HepG2 (cell line): ENCODE measurements around the gene TOPORS. TPM values are rescaled to one million over a fixed set of nuclear protein-coding genes. Genes with fewer than 3 reads are reported as not detected.

Source experiments
- GABPB1 ChIP-seq: IDR thresholded peaks from 2 replicates; pipeline ENCODE4 v1.6.1; 2016; ENCODE audit warnings: mild to moderate bottlenecking, missing genetic modification reagents, moderate library complexity, missing compliant biosample characterization
- KAT8 ChIP-seq: IDR thresholded peaks from 2 replicates; pipeline ENCODE4 v1.6.1; 2016; ENCODE audit warnings: missing genetic modification reagents, missing compliant biosample characterization
- MED1 ChIP-seq: sonication (generic); formaldehyde crosslinking; IDR thresholded peaks from 2 replicates; pipeline ENCODE4 v1.4.0; 2020; ENCODE audit warnings: missing genetic modification reagents
- NPAS2 ChIP-seq: sonication (generic); formaldehyde crosslinking; IDR thresholded peaks from 2 replicates; pipeline ENCODE4 v1.8.0; 2022; ENCODE audit warnings: mild to moderate bottlenecking, missing genetic modification reagents, borderline replicate concordance
- NR2F6 ChIP-seq, 2 experiments: IDR thresholded peaks; 2 replicates each; pipeline ENCODE4 v1.6.1; 2016; ENCODE audit warnings: antibody characterized with exemption in 1 of 2, mild to moderate bottlenecking in 1 of 2
- RBM22 ChIP-seq: fragments of 200-400 bp; formaldehyde crosslinking; optimal IDR thresholded peaks from 2 replicates; pipeline ENCODE3; 2017; ENCODE audit warnings: mild to moderate bottlenecking, low read length, moderate library complexity
- ZNF30 ChIP-seq: sonication (generic); formaldehyde crosslinking; IDR thresholded peaks from 2 replicates; pipeline ENCODE4 v1.5.0; 2020; ENCODE audit warnings: mild to moderate bottlenecking, missing genetic modification reagents
- ZNF530 ChIP-seq: sonication (generic); formaldehyde crosslinking; IDR thresholded peaks from 2 replicates; pipeline ENCODE4 v1.5.0; 2020; ENCODE audit warnings: low read depth, mild to moderate bottlenecking, missing genetic modification reagents
- ZNF557 ChIP-seq: sonication (generic); formaldehyde crosslinking; IDR thresholded peaks from 2 replicates; pipeline ENCODE4 v1.4.0; 2020; ENCODE audit warnings: missing genetic modification reagents
- ZNF7 ChIP-seq: IDR thresholded peaks from 2 replicates; pipeline ENCODE4 v1.6.1; 2016; ENCODE audit warnings: missing biosample characterization, missing genetic modification reagents
- ZNF761 ChIP-seq: sonication (generic); formaldehyde crosslinking; conservative IDR thresholded peaks from 2 replicates; pipeline ENCODE4 v1.4.0; 2020; ENCODE audit warnings: mild to moderate bottlenecking, missing genetic modification reagents
- polyA plus RNA-seq, 8 experiments: library from polyadenylated mRNA; depleted of rRNA in 3 of 8; stranded (reverse) in 7 of 8; unstranded in 1 of 8; fragments of >200 nt; fragmentation: Illumina TruSeq in 4 of 8; extraction: Trizol in 4 of 8; gene quantifications; 2 replicates each; pipeline versions ENCODE4 v1.2.1 to v1.2.3, GENCODE V29; 2011 to 2016; ENCODE audit warnings: low read depth in 4 of 8, missing spikeins in 1 of 8, mixed read lengths in 1 of 8; ENCODE audit not compliant: insufficient read depth in 1 of 8
- total RNA-seq, 5 experiments: library from RNA; depleted of rRNA; stranded (reverse); fragments of >200 nt; fragmentation: Illumina TruSeq; extraction: Trizol; gene quantifications; 2 replicates each; pipeline ENCODE4 v1.2.3, GENCODE V29; 2016; ENCODE audit warnings: low read depth in 1 of 5
- TF ChIP-seq, protein P1 (sequence below): sonication (generic); formaldehyde crosslinking; IDR thresholded peaks from 2 replicates; pipeline ENCODE4 v1.8.1; 2023; ENCODE audit warnings: mild to moderate bottlenecking, inconsistent platforms, moderate library complexity, missing genetic modification reagents, borderline replicate concordance
- TF ChIP-seq, protein P2 (sequence below): sonication (generic); formaldehyde crosslinking; IDR thresholded peaks from 2 replicates; pipeline ENCODE4 v1.5.1; 2020; ENCODE audit warnings: mild to moderate bottlenecking, missing genetic modification reagents, borderline replicate concordance
- TF ChIP-seq, protein P3 (sequence below): sonication (generic); formaldehyde crosslinking; IDR thresholded peaks from 2 replicates; pipeline ENCODE4 v1.9.0; 2021; ENCODE audit warnings: mild to moderate bottlenecking, missing genetic modification reagents
- TF ChIP-seq, protein P4 (sequence below): sonication (generic); formaldehyde crosslinking; IDR thresholded peaks from 2 replicates; pipeline ENCODE4 v1.4.0; 2020; ENCODE audit warnings: missing genetic modification reagents

The TOPORS gene
- total and polyA plus RNA-seq, 2 of the 13 experiments (the other 11 are each of a cell fraction or from before 2014, with no cell fraction given) = 6.8 to 19.6 TPM

DNA sequence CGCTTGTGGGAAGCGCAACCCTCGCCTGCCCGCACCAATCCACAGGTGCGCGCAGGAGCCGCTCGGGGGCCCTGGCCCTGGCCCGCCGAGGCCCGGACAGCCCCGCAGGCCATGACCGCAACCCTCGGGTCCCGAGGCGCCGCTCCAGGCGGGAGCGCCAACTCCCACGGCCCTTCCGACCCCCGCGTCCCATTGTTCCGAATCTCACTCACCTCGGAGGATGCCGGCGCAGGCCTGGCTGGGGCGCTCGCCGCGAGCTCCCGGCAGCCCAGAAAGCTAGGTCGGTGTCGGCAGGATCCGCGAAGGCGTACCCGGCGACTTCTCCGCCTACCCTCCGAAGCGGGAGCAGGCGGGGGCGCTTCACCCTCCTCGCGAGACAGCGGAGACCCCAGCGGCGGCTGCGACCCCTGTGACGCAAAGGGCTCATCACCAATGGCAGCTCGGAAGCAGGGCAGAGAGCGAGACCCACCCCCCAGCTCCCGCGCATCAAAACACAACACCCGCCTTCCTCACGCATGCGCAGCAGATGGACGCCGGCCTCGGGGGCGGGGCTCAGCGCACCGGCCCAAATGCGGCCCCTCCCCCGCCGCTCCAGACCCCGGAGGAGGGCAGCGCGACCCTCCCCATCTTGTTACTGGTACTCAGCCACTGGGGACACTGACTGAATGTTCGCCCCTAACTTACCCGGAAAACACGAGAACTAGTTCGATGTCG is 1.7 kb downstream of the TOPORS start (continued):
- TF ChIP-seq NR2F6 (IDR thresholded peaks at IDR 0.05) (no peak), NR2F6 (CRISPR knock-in tag; IDR thresholded peaks at IDR 0.05) (peak; percentile 71), ZNF761 (CRISPR knock-in tag) (no peak), GABPB1 (peak; percentile 86), NPAS2 (CRISPR knock-in tag) (no peak), KAT8 (CRISPR knock-in tag) (peak; percentile 78), ZNF30 (CRISPR knock-in tag) (no peak), ZNF530 (CRISPR knock-in tag) (no peak), ZNF7 (CRISPR knock-in tag) (no peak), MED1 (CRISPR knock-in tag) (peak; percentile 56; the same call in 1 of the 2 replicates), RBM22 (no peak), ZNF557 (CRISPR knock-in tag) (no peak)
- TF ChIP-seq, protein P1, sequence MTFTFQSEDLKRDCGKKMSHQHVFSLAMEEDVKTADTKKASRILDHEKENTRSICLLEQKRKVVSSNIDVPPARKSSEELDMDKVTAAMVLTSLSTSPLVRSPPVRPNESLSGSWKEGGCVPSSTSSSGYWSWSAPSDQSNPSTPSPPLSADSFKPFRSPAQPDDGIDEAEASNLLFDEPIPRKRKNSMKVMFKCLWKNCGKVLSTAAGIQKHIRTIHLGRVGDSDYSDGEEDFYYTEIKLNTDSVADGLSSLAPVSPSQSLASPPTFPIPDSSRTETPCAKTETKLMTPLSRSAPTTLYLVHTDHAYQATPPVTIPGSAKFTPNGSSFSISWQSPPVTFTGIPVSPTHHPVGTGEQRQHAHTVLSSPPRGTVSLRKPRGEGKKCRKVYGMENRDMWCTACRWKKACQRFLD = no peak
- TF ChIP-seq, protein P2, sequence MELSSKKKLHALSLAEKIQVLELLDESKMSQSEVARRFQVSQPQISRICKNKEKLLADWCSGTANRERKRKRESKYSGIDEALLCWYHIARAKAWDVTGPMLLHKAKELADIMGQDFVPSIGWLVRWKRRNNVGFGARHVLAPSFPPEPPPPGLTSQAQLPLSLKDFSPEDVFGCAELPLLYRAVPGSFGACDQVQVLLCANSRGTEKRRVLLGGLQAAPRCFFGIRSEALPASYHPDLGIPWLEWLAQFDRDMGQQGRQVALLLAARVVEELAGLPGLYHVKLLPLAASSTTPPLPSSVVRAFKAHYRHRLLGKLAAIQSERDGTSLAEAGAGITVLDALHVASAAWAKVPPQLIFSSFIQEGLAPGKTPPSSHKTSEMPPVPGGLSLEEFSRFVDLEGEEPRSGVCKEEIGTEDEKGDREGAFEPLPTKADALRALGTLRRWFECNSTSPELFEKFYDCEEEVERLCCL (CRISPR knock-in tag) = no peak
- TF ChIP-seq, protein P3, sequence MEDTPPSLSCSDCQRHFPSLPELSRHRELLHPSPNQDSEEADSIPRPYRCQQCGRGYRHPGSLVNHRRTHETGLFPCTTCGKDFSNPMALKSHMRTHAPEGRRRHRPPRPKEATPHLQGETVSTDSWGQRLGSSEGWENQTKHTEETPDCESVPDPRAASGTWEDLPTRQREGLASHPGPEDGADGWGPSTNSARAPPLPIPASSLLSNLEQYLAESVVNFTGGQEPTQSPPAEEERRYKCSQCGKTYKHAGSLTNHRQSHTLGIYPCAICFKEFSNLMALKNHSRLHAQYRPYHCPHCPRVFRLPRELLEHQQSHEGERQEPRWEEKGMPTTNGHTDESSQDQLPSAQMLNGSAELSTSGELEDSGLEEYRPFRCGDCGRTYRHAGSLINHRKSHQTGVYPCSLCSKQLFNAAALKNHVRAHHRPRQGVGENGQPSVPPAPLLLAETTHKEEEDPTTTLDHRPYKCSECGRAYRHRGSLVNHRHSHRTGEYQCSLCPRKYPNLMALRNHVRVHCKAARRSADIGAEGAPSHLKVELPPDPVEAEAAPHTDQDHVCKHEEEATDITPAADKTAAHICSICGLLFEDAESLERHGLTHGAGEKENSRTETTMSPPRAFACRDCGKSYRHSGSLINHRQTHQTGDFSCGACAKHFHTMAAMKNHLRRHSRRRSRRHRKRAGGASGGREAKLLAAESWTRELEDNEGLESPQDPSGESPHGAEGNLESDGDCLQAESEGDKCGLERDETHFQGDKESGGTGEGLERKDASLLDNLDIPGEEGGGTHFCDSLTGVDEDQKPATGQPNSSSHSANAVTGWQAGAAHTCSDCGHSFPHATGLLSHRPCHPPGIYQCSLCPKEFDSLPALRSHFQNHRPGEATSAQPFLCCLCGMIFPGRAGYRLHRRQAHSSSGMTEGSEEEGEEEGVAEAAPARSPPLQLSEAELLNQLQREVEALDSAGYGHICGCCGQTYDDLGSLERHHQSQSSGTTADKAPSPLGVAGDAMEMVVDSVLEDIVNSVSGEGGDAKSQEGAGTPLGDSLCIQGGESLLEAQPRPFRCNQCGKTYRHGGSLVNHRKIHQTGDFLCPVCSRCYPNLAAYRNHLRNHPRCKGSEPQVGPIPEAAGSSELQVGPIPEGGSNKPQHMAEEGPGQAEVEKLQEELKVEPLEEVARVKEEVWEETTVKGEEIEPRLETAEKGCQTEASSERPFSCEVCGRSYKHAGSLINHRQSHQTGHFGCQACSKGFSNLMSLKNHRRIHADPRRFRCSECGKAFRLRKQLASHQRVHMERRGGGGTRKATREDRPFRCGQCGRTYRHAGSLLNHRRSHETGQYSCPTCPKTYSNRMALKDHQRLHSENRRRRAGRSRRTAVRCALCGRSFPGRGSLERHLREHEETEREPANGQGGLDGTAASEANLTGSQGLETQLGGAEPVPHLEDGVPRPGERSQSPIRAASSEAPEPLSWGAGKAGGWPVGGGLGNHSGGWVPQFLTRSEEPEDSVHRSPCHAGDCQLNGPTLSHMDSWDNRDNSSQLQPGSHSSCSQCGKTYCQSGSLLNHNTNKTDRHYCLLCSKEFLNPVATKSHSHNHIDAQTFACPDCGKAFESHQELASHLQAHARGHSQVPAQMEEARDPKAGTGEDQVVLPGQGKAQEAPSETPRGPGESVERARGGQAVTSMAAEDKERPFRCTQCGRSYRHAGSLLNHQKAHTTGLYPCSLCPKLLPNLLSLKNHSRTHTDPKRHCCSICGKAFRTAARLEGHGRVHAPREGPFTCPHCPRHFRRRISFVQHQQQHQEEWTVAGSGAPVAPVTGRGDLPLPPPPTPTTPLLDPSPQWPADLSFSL (CRISPR knock-in tag) = no peak
- TF ChIP-seq, protein P4, sequence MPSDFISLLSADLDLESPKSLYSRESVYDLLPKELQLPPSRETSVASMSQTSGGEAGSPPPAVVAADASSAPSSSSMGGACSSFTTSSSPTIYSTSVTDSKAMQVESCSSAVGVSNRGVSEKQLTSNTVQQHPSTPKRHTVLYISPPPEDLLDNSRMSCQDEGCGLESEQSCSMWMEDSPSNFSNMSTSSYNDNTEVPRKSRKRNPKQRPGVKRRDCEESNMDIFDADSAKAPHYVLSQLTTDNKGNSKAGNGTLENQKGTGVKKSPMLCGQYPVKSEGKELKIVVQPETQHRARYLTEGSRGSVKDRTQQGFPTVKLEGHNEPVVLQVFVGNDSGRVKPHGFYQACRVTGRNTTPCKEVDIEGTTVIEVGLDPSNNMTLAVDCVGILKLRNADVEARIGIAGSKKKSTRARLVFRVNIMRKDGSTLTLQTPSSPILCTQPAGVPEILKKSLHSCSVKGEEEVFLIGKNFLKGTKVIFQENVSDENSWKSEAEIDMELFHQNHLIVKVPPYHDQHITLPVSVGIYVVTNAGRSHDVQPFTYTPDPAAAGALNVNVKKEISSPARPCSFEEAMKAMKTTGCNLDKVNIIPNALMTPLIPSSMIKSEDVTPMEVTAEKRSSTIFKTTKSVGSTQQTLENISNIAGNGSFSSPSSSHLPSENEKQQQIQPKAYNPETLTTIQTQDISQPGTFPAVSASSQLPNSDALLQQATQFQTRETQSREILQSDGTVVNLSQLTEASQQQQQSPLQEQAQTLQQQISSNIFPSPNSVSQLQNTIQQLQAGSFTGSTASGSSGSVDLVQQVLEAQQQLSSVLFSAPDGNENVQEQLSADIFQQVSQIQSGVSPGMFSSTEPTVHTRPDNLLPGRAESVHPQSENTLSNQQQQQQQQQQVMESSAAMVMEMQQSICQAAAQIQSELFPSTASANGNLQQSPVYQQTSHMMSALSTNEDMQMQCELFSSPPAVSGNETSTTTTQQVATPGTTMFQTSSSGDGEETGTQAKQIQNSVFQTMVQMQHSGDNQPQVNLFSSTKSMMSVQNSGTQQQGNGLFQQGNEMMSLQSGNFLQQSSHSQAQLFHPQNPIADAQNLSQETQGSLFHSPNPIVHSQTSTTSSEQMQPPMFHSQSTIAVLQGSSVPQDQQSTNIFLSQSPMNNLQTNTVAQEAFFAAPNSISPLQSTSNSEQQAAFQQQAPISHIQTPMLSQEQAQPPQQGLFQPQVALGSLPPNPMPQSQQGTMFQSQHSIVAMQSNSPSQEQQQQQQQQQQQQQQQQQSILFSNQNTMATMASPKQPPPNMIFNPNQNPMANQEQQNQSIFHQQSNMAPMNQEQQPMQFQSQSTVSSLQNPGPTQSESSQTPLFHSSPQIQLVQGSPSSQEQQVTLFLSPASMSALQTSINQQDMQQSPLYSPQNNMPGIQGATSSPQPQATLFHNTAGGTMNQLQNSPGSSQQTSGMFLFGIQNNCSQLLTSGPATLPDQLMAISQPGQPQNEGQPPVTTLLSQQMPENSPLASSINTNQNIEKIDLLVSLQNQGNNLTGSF = no peak
